HG03442 (cell line): Measurements from ENCODE around the gene LYPD4.
"Not testable (repeated sequence)": the region's sequence is repeated elsewhere in the genome, so short reads cannot be mapped to it uniquely, and the experiment has no call there.

Experiments
- ATAC-seq: cut with Tn5 transposase; IDR thresholded peaks from one replicate; pipeline ENCODE4 v1.9.1; 2021; ENCODE audit warnings: mild to moderate bottlenecking, moderate library complexity; ENCODE audit not compliant: unreplicated experiment

LYPD4 gene

DNA sequence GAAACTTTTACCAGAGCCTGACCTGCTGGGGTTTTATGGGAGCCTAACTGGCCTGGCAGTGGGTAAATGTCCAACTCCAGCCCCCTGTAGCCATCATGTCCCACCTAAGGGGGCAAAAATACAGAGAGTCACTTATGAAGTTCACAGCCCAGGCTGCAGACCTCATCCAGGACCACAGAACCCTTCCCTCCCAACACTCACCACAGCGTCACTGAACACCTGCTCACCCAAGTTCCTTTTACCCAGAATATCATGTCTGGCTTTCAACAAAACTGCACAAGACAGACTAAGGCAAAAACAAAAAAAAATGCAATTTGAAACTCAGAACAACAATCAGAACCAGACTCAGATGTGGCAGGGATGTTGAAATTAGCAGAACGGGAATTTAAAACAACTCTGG, 41.7 kb downstream of the LYPD4 start:
- no peak for ATAC-seq

DNA sequence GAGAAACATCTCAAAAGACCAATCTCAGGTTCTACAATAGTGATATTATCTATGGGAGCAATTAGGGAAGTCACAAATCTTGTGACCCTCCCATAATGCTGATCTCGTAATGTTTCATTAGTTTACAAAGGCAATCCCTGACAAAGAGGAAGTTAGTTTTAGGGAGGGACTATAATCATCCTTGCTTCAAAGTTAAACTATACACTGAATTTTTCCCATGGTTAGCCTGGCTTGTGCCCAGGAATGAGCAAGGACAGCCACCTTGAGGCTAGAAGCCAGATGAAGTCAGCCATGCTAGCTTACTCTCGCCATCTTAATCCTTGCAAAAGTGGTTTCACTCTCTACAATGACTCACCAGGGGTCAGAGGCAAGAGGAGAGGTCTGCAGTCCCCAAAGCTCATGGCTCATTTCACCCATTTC, 42.7 kb downstream of the LYPD4 start:
- ATAC-seq = no peak

GRCh38 chr19:41801031-41801430, 43.5 kb downstream of the LYPD4 start:
- ATAC-seq = no peak

DNA sequence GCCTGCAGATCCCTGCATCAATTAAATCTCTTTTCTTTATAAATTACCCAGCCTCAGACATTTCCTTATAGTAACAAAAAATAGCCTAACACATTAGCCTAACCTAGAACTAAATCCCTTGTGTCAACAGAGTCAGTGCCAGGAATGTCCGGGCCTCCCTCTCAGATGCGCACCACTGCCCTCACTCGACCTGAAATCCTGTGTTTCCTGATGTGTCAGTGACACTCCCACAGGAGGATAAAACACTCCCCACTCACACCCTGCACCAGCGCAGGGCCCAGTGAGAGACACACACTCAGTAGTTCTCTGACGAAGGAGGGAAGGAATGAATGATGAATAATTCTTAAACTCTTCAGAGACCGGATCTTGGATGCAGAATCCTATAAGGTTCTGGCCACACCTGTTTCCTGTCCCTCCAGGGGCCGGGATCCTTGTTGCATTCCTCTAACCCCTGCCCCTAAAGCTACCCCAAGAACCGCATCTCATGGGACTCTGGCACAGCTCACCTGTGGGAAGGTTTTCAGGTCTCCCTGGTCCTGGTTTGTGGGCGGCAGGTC, 45.0 kb downstream of the LYPD4 start:
- ATAC-seq = no peak

- no peak for ATAC-seq
Measured at GRCh38 chr19:41796901-41797300, 47.6 kb downstream of the LYPD4 start.

DNA sequence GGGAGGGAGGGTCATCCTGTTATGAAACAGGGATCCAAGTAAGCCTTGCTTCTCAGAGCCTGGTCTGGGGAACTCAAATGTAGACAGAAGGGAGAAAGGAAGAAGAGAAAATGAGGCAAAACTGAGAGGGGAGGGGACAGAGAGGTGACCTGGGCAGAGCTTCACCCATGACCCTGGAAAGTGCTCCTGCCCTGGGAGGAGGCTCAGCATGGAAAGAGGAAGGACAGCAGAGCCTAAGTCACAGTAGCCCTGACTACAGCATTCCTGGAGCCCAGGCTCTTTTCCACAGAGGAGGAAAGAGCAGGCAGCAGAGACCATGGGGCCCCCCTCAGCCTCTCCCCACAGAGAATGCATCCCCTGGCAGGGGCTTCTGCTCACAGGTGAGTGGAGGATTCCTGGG, 48.1 kb downstream of the LYPD4 start, which contains the start of gene CEACAM3:
Gene CEACAM3, plus strand, starts transcription at position 226 of the 400 bp plus-strand sequence. Its CDS starts 91 bp downstream, at position 317.
- no peak for ATAC-seq

GRCh38 chr19:41795031-41795461, 49.4 kb downstream of the LYPD4 start:
- ATAC-seq = no peak

GRCh38 chr19:41793414-41793727, 51.1 kb downstream of the LYPD4 start:
- no peak for ATAC-seq

GRCh38 chr19:41792513-41793413, 51.7 kb downstream of the LYPD4 start:
- no peak for ATAC-seq

- ATAC-seq = not testable (repeated sequence)
Measured at GRCh38 chr19:41789053-41789452, 55.4 kb downstream of the LYPD4 start.

- ATAC-seq = not testable (repeated sequence)
Measured at GRCh38 chr19:41788518-41788917, 56.0 kb downstream of the LYPD4 start.
